ENCODE results near the gene CCNJ.
"Not testable (repeated sequence)": the region's sequence is repeated elsewhere in the genome, so short reads cannot be mapped to it uniquely, and the experiment has no call there.

Gene CCNJ

GRCh38 chr10:96043893-96044715 lies 721 bp downstream of the CCNJ start:
- Histone ChIP-seq H3K4me3 (ENCODE audit: control insufficient read depth in 1 of 7, extremely low read depth in 1 of 7, insufficient read depth in 4 of 7, low read depth in 2 of 7, low read length in 6 of 7) (peak overlapping the region; percentile 63 to 85 (median 79)), H3K27ac (ENCODE audit: insufficient read depth in 1 of 2, low read depth in 1 of 2, low read length in 2 of 2, poor library complexity in 1 of 2, severe bottlenecking in 2 of 2) (peak overlapping the region; percentile 77 to 89), H3K36me3 (ENCODE audit: control insufficient read depth in 4 of 4, insufficient read depth in 4 of 4, low read length in 3 of 4) (peaks cover 0 to 22% (median 8%) of the 10 kb centered on the region in 4 experiments), H3K4me1 (ENCODE audit: control extremely low read depth in 1 of 4, control insufficient read depth in 4 of 4, insufficient read depth in 4 of 4, low read length in 3 of 4) (peaks cover 3 to 26% (median 22%) of the 10 kb centered on the region in 4 experiments), H3K9me3 (ENCODE audit: control extremely low read depth in 1 of 5, control insufficient read depth in 4 of 5, insufficient read depth in 2 of 5, low read depth in 1 of 5, low read length in 4 of 5) (no peaks in the 10 kb centered on the region), H3K27me3 (replicated peaks in 2 of 5; ENCODE audit: control insufficient read depth in 4 of 5, insufficient read depth in 5 of 5, low read length in 4 of 5) (no peaks in the 10 kb centered on the region)
- CTCF ChIA-PET = interaction anchor here (1.3 kb wide), 1 partner anchor 28 kb away, joined by 5 read pairs; no protein-coding TSS in a partner anchor
- WGBS (ENCODE audit: insufficient coverage) = under 1% methylated on average over 51 of the region's 58 CpGs
- POLR2A ChIA-PET = interaction anchor here (0.9 to 1.9 kb wide), 3 partner anchors 12 to 86 kb away, joined by 4 to 7 read pairs (median 5); partner anchors contain the start of gene ZNF518A
- peak; percentile 38 to 75 (median 67) for DNase-seq

GRCh38 chr10:96044736-96045135 lies 1.4 kb downstream of the CCNJ start:
- peaks cover 3 to 23% (median 18%) of the 10 kb centered on the region in 4 experiments for H3K4me1 ChIP-seq (ENCODE audit: control extremely low read depth in 1 of 4, control insufficient read depth in 4 of 4, insufficient read depth in 4 of 4, low read length in 3 of 4)
- CTCF ChIA-PET = interaction anchor here (1.3 kb wide), 1 partner anchor 28 kb away, joined by 5 read pairs; no protein-coding TSS in a partner anchor
- no peaks in the 10 kb centered on the region for H3K9me3 ChIP-seq (ENCODE audit: control extremely low read depth in 1 of 5, control insufficient read depth in 4 of 5, insufficient read depth in 2 of 5, low read depth in 1 of 5, low read length in 4 of 5)
- WGBS (ENCODE audit: insufficient coverage) = 18% methylated on average over 6 of the region's 8 CpGs
- no peaks in the 10 kb centered on the region for H3K27me3 ChIP-seq (replicated peaks in 2 of 5; ENCODE audit: control insufficient read depth in 4 of 5, insufficient read depth in 5 of 5, low read length in 4 of 5)
- H3K4me3 ChIP-seq (ENCODE audit: control insufficient read depth in 1 of 7, extremely low read depth in 1 of 7, insufficient read depth in 4 of 7, low read depth in 2 of 7, low read length in 6 of 7) = peak overlapping the region in 6 of 7 experiments; percentile 69 to 85 (median 82)
- DNase-seq = peak in 2 of 3 donors; percentile 45 to 53
- POLR2A ChIA-PET = interaction anchor here (1.9 kb wide), 1 partner anchor 46 kb away, joined by 7 read pairs; no protein-coding TSS in a partner anchor
- H3K36me3 ChIP-seq (ENCODE audit: control insufficient read depth in 4 of 4, insufficient read depth in 4 of 4, low read length in 3 of 4) = peaks cover 0 to 24% (median 8%) of the 10 kb centered on the region in 4 experiments
- peak overlapping the region; percentile 77 to 89 for H3K27ac ChIP-seq (ENCODE audit: insufficient read depth in 1 of 2, low read depth in 1 of 2, low read length in 2 of 2, poor library complexity in 1 of 2, severe bottlenecking in 2 of 2)

GRCh38 chr10:96046546-96046945 lies 3.2 kb downstream of the CCNJ start:
- peaks cover 0 to 38% (median 12%) of the 10 kb centered on the region in 4 experiments for H3K36me3 ChIP-seq (ENCODE audit: control insufficient read depth in 4 of 4, insufficient read depth in 4 of 4, low read length in 3 of 4)
- no peak for DNase-seq
- peaks cover 3 to 23% (median 18%) of the 10 kb centered on the region in 4 experiments for H3K4me1 ChIP-seq (ENCODE audit: control extremely low read depth in 1 of 4, control insufficient read depth in 4 of 4, insufficient read depth in 4 of 4, low read length in 3 of 4)
- H3K9me3 ChIP-seq (ENCODE audit: control extremely low read depth in 1 of 5, control insufficient read depth in 4 of 5, insufficient read depth in 2 of 5, low read depth in 1 of 5, low read length in 4 of 5) = no peaks in the 10 kb centered on the region
- no CpG with 5 or more reads among the region's 1 CpG for WGBS (ENCODE audit: insufficient coverage)
- H3K27ac ChIP-seq (ENCODE audit: insufficient read depth in 1 of 2, low read depth in 1 of 2, low read length in 2 of 2, poor library complexity in 1 of 2, severe bottlenecking in 2 of 2) = no peak overlapping the region
- no peaks in the 10 kb centered on the region for H3K27me3 ChIP-seq (replicated peaks in 2 of 5; ENCODE audit: control insufficient read depth in 4 of 5, insufficient read depth in 5 of 5, low read length in 4 of 5)
- no peak overlapping the region for H3K4me3 ChIP-seq (ENCODE audit: control insufficient read depth in 1 of 7, extremely low read depth in 1 of 7, insufficient read depth in 4 of 7, low read depth in 2 of 7, low read length in 6 of 7)
- CTCF ChIA-PET = interaction anchor here (0.9 to 1.7 kb wide), 3 partner anchors 9 to 96 kb away, joined by 3 to 6 read pairs (median 3); no protein-coding TSS in a partner anchor
- POLR2A ChIA-PET = no interaction called here

- Histone ChIP-seq H3K4me3 (ENCODE audit: control insufficient read depth in 1 of 7, extremely low read depth in 1 of 7, insufficient read depth in 4 of 7, low read depth in 2 of 7, low read length in 6 of 7) (no peak overlapping the region), H3K9me3 (ENCODE audit: control extremely low read depth in 1 of 5, control insufficient read depth in 4 of 5, insufficient read depth in 2 of 5, low read depth in 1 of 5, low read length in 4 of 5) (no peaks in the 10 kb centered on the region), H3K27me3 (replicated peaks in 2 of 5; ENCODE audit: control insufficient read depth in 4 of 5, insufficient read depth in 5 of 5, low read length in 4 of 5) (no peaks in the 10 kb centered on the region), H3K36me3 (ENCODE audit: control insufficient read depth in 4 of 4, insufficient read depth in 4 of 4, low read length in 3 of 4) (peaks cover 0 to 42% (median 15%) of the 10 kb centered on the region in 4 experiments), H3K4me1 (ENCODE audit: control extremely low read depth in 1 of 4, control insufficient read depth in 4 of 4, insufficient read depth in 4 of 4, low read length in 3 of 4) (peaks cover 3 to 23% (median 18%) of the 10 kb centered on the region in 4 experiments), H3K27ac (ENCODE audit: insufficient read depth in 1 of 2, low read depth in 1 of 2, low read length in 2 of 2, poor library complexity in 1 of 2, severe bottlenecking in 2 of 2) (no peak overlapping the region)
- CTCF ChIA-PET = interaction anchor here (0.6 to 1.7 kb wide), 4 partner anchors 8 to 1171 kb away, joined by 3 to 6 read pairs (median 4); no protein-coding TSS in a partner anchor
- no peak for DNase-seq
- POLR2A ChIA-PET = no interaction called here
- WGBS (ENCODE audit: insufficient coverage) = 97% methylated on average over 4 of the region's 4 CpGs
Measured at GRCh38 chr10:96047004-96047649, 3.7 kb downstream of the CCNJ start.

GRCh38 chr10:96047925-96048324 lies 4.5 kb downstream of the CCNJ start:
- CTCF ChIA-PET = interaction anchor here (0.6 to 1.7 kb wide), 3 partner anchors 8 to 1170 kb away, joined by 3 to 6 read pairs (median 4); no protein-coding TSS in a partner anchor
- peaks cover 0 to 18% (median 15%) of the 10 kb centered on the region in 4 experiments for H3K4me1 ChIP-seq (ENCODE audit: control extremely low read depth in 1 of 4, control insufficient read depth in 4 of 4, insufficient read depth in 4 of 4, low read length in 3 of 4)
- H3K27me3 ChIP-seq (replicated peaks in 2 of 5; ENCODE audit: control insufficient read depth in 4 of 5, insufficient read depth in 5 of 5, low read length in 4 of 5); H3K9me3 ChIP-seq (ENCODE audit: control extremely low read depth in 1 of 5, control insufficient read depth in 4 of 5, insufficient read depth in 2 of 5, low read depth in 1 of 5, low read length in 4 of 5); DNase-seq; H3K4me3 ChIP-seq (ENCODE audit: control insufficient read depth in 1 of 7, extremely low read depth in 1 of 7, insufficient read depth in 4 of 7, low read depth in 2 of 7, low read length in 6 of 7); POLR2A ChIA-PET; H3K27ac ChIP-seq (ENCODE audit: insufficient read depth in 1 of 2, low read depth in 1 of 2, low read length in 2 of 2, poor library complexity in 1 of 2, severe bottlenecking in 2 of 2): not testable (repeated sequence)
- peaks cover 2 to 49% (median 19%) of the 10 kb centered on the region in 4 experiments for H3K36me3 ChIP-seq (ENCODE audit: control insufficient read depth in 4 of 4, insufficient read depth in 4 of 4, low read length in 3 of 4)
- no CpG with 5 or more reads among the region's 3 CpGs for WGBS (ENCODE audit: insufficient coverage)

- WGBS (ENCODE audit: insufficient coverage) = no CpG with 5 or more reads among the region's 2 CpGs
- CTCF ChIA-PET = no interaction called here
- no peak overlapping the region for H3K27ac ChIP-seq (ENCODE audit: insufficient read depth in 1 of 2, low read depth in 1 of 2, low read length in 2 of 2, poor library complexity in 1 of 2, severe bottlenecking in 2 of 2)
- H3K9me3 ChIP-seq (ENCODE audit: control extremely low read depth in 1 of 5, control insufficient read depth in 4 of 5, insufficient read depth in 2 of 5, low read depth in 1 of 5, low read length in 4 of 5) = no peaks in the 10 kb centered on the region
- H3K4me1 ChIP-seq (ENCODE audit: control extremely low read depth in 1 of 4, control insufficient read depth in 4 of 4, insufficient read depth in 4 of 4, low read length in 3 of 4) = peaks cover 0 to 14% (median 8%) of the 10 kb centered on the region in 4 experiments
- DNase-seq = no peak
- H3K27me3 ChIP-seq (replicated peaks in 2 of 5; ENCODE audit: control insufficient read depth in 4 of 5, insufficient read depth in 5 of 5, low read length in 4 of 5) = no peaks in the 10 kb centered on the region
- POLR2A ChIA-PET = no interaction called here
- peaks cover 2 to 54% (median 20%) of the 10 kb centered on the region in 4 experiments for H3K36me3 ChIP-seq (ENCODE audit: control insufficient read depth in 4 of 4, insufficient read depth in 4 of 4, low read length in 3 of 4)
- H3K4me3 ChIP-seq (ENCODE audit: control insufficient read depth in 1 of 7, extremely low read depth in 1 of 7, insufficient read depth in 4 of 7, low read depth in 2 of 7, low read length in 6 of 7) = no peak overlapping the region
Measured at GRCh38 chr10:96049340-96049739, 6.0 kb downstream of the CCNJ start.
